ENCODE results near the gene MEIS2. TPM values are rescaled to one million over a fixed set of nuclear protein-coding genes. Genes with fewer than 3 reads are reported as not detected.

The MEIS2 gene
- total and polyA plus RNA-seq, 2 experiments from 2014 or later = 0.27 TPM; not detected in 1

- no peak overlapping the region for H2AFZ ChIP-seq
- H3K27me3 ChIP-seq (ENCODE audit: insufficient read depth) = peaks cover 28% of the 10 kb centered on the region
- no peak overlapping the region for H3K4me3 ChIP-seq
- no peak for ATAC-seq
- no peak overlapping the region for H3K4me3 Mint-ChIP-seq
- no peak overlapping the region for H3K4me2 ChIP-seq
- TF ChIP-seq EZH2phosphoT487 (IDR thresholded peaks at IDR 0.05; ENCODE audit: unreplicated experiment) = no peak
- TF ChIP-seq ZNF114 (CRISPR knock-in tag; IDR thresholded peaks at IDR 0.05) = no peak
- TF ChIP-seq POLR2AphosphoS5 (IDR thresholded peaks at IDR 0.05; ENCODE audit: low read depth) = no peak
- TF ChIP-seq CREB1 (CRISPR knock-in tag; IDR thresholded peaks at IDR 0.05; ENCODE audit: low read depth) = no peak
- TF ChIP-seq REST (IDR thresholded peaks at IDR 0.05; ENCODE audit: unreplicated experiment) = no peak
- H3K9me2 ChIP-seq (ENCODE audit: insufficient read depth) = no peaks in the 10 kb centered on the region
- no peaks in the 10 kb centered on the region for H4K20me1 ChIP-seq (replicated peaks; ENCODE audit: insufficient read depth)
- H3K27ac ChIP-seq (ENCODE audit: low read depth) = no peak overlapping the region
- H3K9me3 Mint-ChIP-seq = no peaks in the 10 kb centered on the region
- H3K4me1 Mint-ChIP-seq = peaks cover 45% of the 10 kb centered on the region
- no peaks in the 10 kb centered on the region for H3K36me3 ChIP-seq (ENCODE audit: insufficient read depth)
- no peak for DNase-seq (ENCODE audit: low spot score)
- peaks cover 15% of the 10 kb centered on the region for H3K27me3 Mint-ChIP-seq (ENCODE audit: insufficient read depth, low read depth, poor library complexity)
- no peak overlapping the region for H3K27ac Mint-ChIP-seq
- no peaks in the 10 kb centered on the region for H3K79me2 ChIP-seq (replicated peaks; ENCODE audit: insufficient read depth)
- no peaks in the 10 kb centered on the region for H3F3A ChIP-seq (replicated peaks; ENCODE audit: low read depth)
- H3K4me1 ChIP-seq (ENCODE audit: insufficient read depth) = peaks cover 52% of the 10 kb centered on the region
- H3K36me3 Mint-ChIP-seq (ENCODE audit: low read depth) = no peaks in the 10 kb centered on the region
Measured at GRCh38 chr15:36901012-36901411, 199.3 kb downstream of the MEIS2 start.

GRCh38 chr15:36899696-36900095 is 200.7 kb downstream of the MEIS2 start:
- Mint-ChIP-seq H3K27me3 (ENCODE audit: insufficient read depth, low read depth, poor library complexity) (peaks cover 15% of the 10 kb centered on the region), H3K27ac (no peak overlapping the region), H3K4me1 (peaks cover 45% of the 10 kb centered on the region), H3K4me3 (no peak overlapping the region), H3K9me3 (no peaks in the 10 kb centered on the region), H3K36me3 (ENCODE audit: low read depth) (no peaks in the 10 kb centered on the region)
- Histone ChIP-seq H2AFZ (no peak overlapping the region), H3K27me3 (ENCODE audit: insufficient read depth) (peaks cover 36% of the 10 kb centered on the region), H3K4me3 (no peak overlapping the region), H3K27ac (ENCODE audit: low read depth) (no peak overlapping the region), H3K4me2 (no peak overlapping the region), H3F3A (replicated peaks; ENCODE audit: low read depth) (no peaks in the 10 kb centered on the region), H3K79me2 (replicated peaks; ENCODE audit: insufficient read depth) (no peaks in the 10 kb centered on the region), H3K4me1 (ENCODE audit: insufficient read depth) (peaks cover 43% of the 10 kb centered on the region), H3K36me3 (ENCODE audit: insufficient read depth) (no peaks in the 10 kb centered on the region), H4K20me1 (replicated peaks; ENCODE audit: insufficient read depth) (no peaks in the 10 kb centered on the region), H3K9me2 (ENCODE audit: insufficient read depth) (no peaks in the 10 kb centered on the region)
- no peak for TF ChIP-seq REST (IDR thresholded peaks at IDR 0.05; ENCODE audit: unreplicated experiment)
- no peak for TF ChIP-seq EZH2 (IDR thresholded peaks at IDR 0.05; ENCODE audit: low read depth, unreplicated experiment)
- no peak for DNase-seq (ENCODE audit: low spot score)
- ATAC-seq = no peak
